ENCODE data around the gene SPATA9. TPM values are rescaled to one million over a fixed set of nuclear protein-coding genes. Genes with fewer than 3 reads are reported as not detected.

The SPATA9 gene
- total and polyA plus RNA-seq, 9 of the 15 experiments (the other 6 are each of a cell fraction or from before 2014, with no cell fraction given): 0.16 to 5.5 (median 0.39) TPM; not detected in 3

- no peak for TF ChIP-seq THAP12 (CRISPR knock-in tag; IDR thresholded peaks at IDR 0.05)
These were observed 39.6 kb downstream of the SPATA9 start (continued) for GRCh38 chr5:95643152-95643551.

- peak; percentile 57 for FAIRE-seq
- Histone ChIP-seq H4K20me1 (replicated peaks; ENCODE audit: control insufficient read depth, insufficient read depth, low read length) (no peaks in the 10 kb centered on the region), H3K79me2 (ENCODE audit: control insufficient read depth, insufficient read depth, low read length) (no peaks in the 10 kb centered on the region), H3K4me3 (no peak overlapping the region), H3K4me2 (ENCODE audit: insufficient read depth, low read length) (no peak overlapping the region), H3K4me1 (replicated peaks in 1 of 2; ENCODE audit: control insufficient read depth in 2 of 2, insufficient read depth in 2 of 2, low read length in 2 of 2) (peaks cover 9 to 11% of the 10 kb centered on the region in 2 experiments), H3K9me1 (ENCODE audit: control insufficient read depth, insufficient read depth, low read length) (no peaks in the 10 kb centered on the region), H2AFZ (ENCODE audit: low read depth, low read length) (peak overlapping the region; percentile 78), H3K9me3 (replicated peaks; ENCODE audit: control insufficient read depth, insufficient read depth, low read depth, low read length) (no peaks in the 10 kb centered on the region), H3K27me3 (ENCODE audit: control insufficient read depth in 2 of 2, insufficient read depth in 2 of 2, low read length in 2 of 2) (no peaks in the 10 kb centered on the region), H3K27ac (ENCODE audit: extremely low read depth, low read depth, low read length) (no peak overlapping the region), H3K36me3 (ENCODE audit: control insufficient read depth, insufficient read depth, low read length) (no peaks in the 10 kb centered on the region), H3K9ac (ENCODE audit: insufficient read depth in 1 of 2, low read depth in 2 of 2, low read length in 2 of 2) (no peak overlapping the region)
- DNase-seq (ENCODE audit: extremely low read depth in 1 of 4, low spot score in 3 of 4): peak in 1 of 4 experiments; percentile 29
- in situ Hi-C loops (cut with MboI): loop anchor here (25.0 kb wide), 1 partner anchor 696 kb away; no protein-coding TSS in a partner anchor
- WGBS (ENCODE audit: insufficient coverage, low coverage, missing lambda C conversion rate): 27% methylated on average over 5 of the region's 5 CpGs
- ATAC-seq: no peak
- intact Hi-C loops (cut with micrococcal nuclease): loop anchor here (5.0 to 10.0 kb wide), 3 partner anchors 321 to 696 kb away; partner anchors contain the start of gene ELL2
- CTCF ChIA-PET (ENCODE audit: low intra/inter-chr PET ratio): no interaction called here
- POLR2A ChIA-PET: interaction anchor here (0.9 to 1.3 kb wide), 4 partner anchors 10 to 131 kb away, joined by 3 to 4 read pairs (median 3); partner anchors contain the start of gene RHOBTB3
- no TSS peak for BruUV-seq (replicated peaks)
- TF ChIP-seq CEBPG (CRISPR knock-in tag; IDR thresholded peaks at IDR 0.05) (0 out of 2 replicates have a peak, but pooled peaks have one; percentile 7), CEBPG (tag; conservative IDR thresholded peaks at IDR 0.05 in 1 of 2, IDR thresholded peaks at IDR 0.05 in 1 of 2) (no peak), MGA (IDR thresholded peaks at IDR 0.05) (no peak)
These were observed 41.0 kb downstream of the SPATA9 start for GRCh38 chr5:95641741-95642220.
